IMR-90 (cell line): ENCODE data around the gene ACOT9. TPM values are rescaled to one million over a fixed set of nuclear protein-coding genes. Genes with fewer than 3 reads are reported as not detected.

Experiments used
- ATAC-seq: fragments of 200-7000 bp; cut with Tn5 transposase; 2 replicates; pipeline ENCODE4 v1.9.1; 2020; ENCODE audit warnings: low read depth, mild to moderate bottlenecking, moderate library complexity
- BruUV-seq: library from RNA; stranded (reverse); fragments of 400-500 nt; replicated peaks from 2 replicates; lab custom pipeline; 2021; lab: Mats Ljungman, UMichigan
- CTCF ChIA-PET: fragments of 300-600 bp; formaldehyde crosslinking; extraction: SDS; loops from one replicate; lab custom pipeline; 2021; ENCODE audit warnings: antibody characterized with exemption; lab: Yijun Ruan, JAX
- POLR2A ChIA-PET: fragments of 300-600 bp; sonication (Branson Sonifier 250); formaldehyde crosslinking; loops from one replicate; lab custom pipeline; 2022; ENCODE audit warnings: antibody characterized with exemption; ENCODE audit not compliant: unreplicated experiment; lab: Charles Lee
- DNase-seq: peaks from one replicate; pipeline ENCODE4 v3.0.0; 2013
- H2AFZ ChIP-seq: replicated peaks from 2 replicates; pipeline ENCODE3; 2013; ENCODE audit warnings: low read length, mild to moderate bottlenecking; ENCODE audit not compliant: poor library complexity
- H2AK5ac ChIP-seq: 2 replicates; pipeline ENCODE4 v1.6.1; 2013; ENCODE audit warnings: low read depth, low read length, inconsistent platforms
- H2AK9ac ChIP-seq: replicated peaks from 2 replicates; pipeline ENCODE3; 2013; ENCODE audit warnings: mild to moderate bottlenecking, low read depth, low read length, moderate library complexity; ENCODE audit not compliant: poor library complexity
- H2BK120ac ChIP-seq: 2 replicates; pipeline ENCODE4 v1.6.1; 2013; ENCODE audit warnings: low read depth, low read length, inconsistent platforms
- H2BK15ac ChIP-seq: 3 replicates; pipeline ENCODE4 v1.6.1; 2013; ENCODE audit warnings: low read depth, low read length, inconsistent platforms
- H2BK20ac ChIP-seq: 2 replicates; pipeline ENCODE4 v1.6.1; 2013; ENCODE audit warnings: low read depth, mild to moderate bottlenecking, inconsistent platforms, low read length, moderate library complexity
- H2BK5ac ChIP-seq: 2 replicates; pipeline ENCODE4 v1.6.1; 2013; ENCODE audit warnings: mild to moderate bottlenecking, low read depth, low read length, inconsistent platforms; ENCODE audit not compliant: poor library complexity, severe bottlenecking
- H3K14ac ChIP-seq: replicated peaks from 2 replicates; pipeline ENCODE4 v1.6.1; 2013; ENCODE audit warnings: low read depth, low read length, inconsistent platforms
- H3K18ac ChIP-seq: 2 replicates; pipeline ENCODE4 v1.6.1; 2013; ENCODE audit warnings: low read depth, low read length, control low read depth
- H3K23ac ChIP-seq: 2 replicates; pipeline ENCODE4 v1.6.1; 2013; ENCODE audit warnings: low read depth, low read length, inconsistent platforms
- H3K27ac ChIP-seq: 2 replicates; pipeline ENCODE4 v1.5.1; 2013; ENCODE audit warnings: mild to moderate bottlenecking, control low read depth, low read length; ENCODE audit not compliant: insufficient read depth
- H3K27me3 ChIP-seq: 2 replicates; pipeline ENCODE4 v1.6.1; 2013; ENCODE audit warnings: low read length; ENCODE audit not compliant: control insufficient read depth, insufficient read depth
- H3K36me3 ChIP-seq: 2 replicates; pipeline ENCODE4 v1.6.1; 2013; ENCODE audit warnings: low read length, mixed read lengths; ENCODE audit not compliant: control insufficient read depth, insufficient read depth
- H3K4ac ChIP-seq: 2 replicates; pipeline ENCODE4 v1.6.1; 2013; ENCODE audit warnings: low read depth, low read length, inconsistent platforms
- H3K4me1 ChIP-seq: 2 replicates; pipeline ENCODE4 v1.6.1; 2013; ENCODE audit warnings: low read length, mixed read lengths; ENCODE audit not compliant: control insufficient read depth, insufficient read depth
- H3K4me2 ChIP-seq: 2 replicates; pipeline ENCODE4 v1.6.1; 2013; ENCODE audit warnings: low read depth, mild to moderate bottlenecking, control low read depth, low read length, moderate library complexity
- H3K4me3 ChIP-seq: 2 replicates; pipeline ENCODE4 v1.5.1; 2013; ENCODE audit warnings: low read depth, mild to moderate bottlenecking, control low read depth, low read length, moderate library complexity; ENCODE audit not compliant: insufficient read depth
- H3K56ac ChIP-seq: 2 replicates; pipeline ENCODE4 v1.6.1; 2013; ENCODE audit warnings: low read length, inconsistent platforms; ENCODE audit not compliant: insufficient read depth; ENCODE audit errors: extremely low read depth
- H3K79me1 ChIP-seq, 2 experiments: 2 replicates each; pipeline ENCODE4 v1.6.1; 2013; ENCODE audit warnings: low read length in 2 of 2, inconsistent platforms in 1 of 2, low read depth in 1 of 2
- H3K9ac ChIP-seq: 2 replicates; pipeline ENCODE4 v1.6.1; 2013; ENCODE audit warnings: low read depth, low read length, control low read depth
- H3K9me1 ChIP-seq: 2 replicates; pipeline ENCODE4 v1.6.1; 2013; ENCODE audit warnings: low read length, inconsistent platforms; ENCODE audit not compliant: insufficient read depth
- H3K9me3 ChIP-seq: 2 replicates; pipeline ENCODE4 v1.6.1; 2013; ENCODE audit warnings: low read length; ENCODE audit not compliant: control insufficient read depth, insufficient read depth
- H4K20me1 ChIP-seq: 2 replicates; pipeline ENCODE4 v1.6.1; 2013; ENCODE audit warnings: low read length, inconsistent platforms; ENCODE audit not compliant: insufficient read depth
- H4K5ac ChIP-seq: 2 replicates; pipeline ENCODE4 v1.6.1; 2013; ENCODE audit warnings: mild to moderate bottlenecking, low read depth, low read length, control low read depth
- H4K8ac ChIP-seq, 2 experiments: 2 replicates each; pipeline ENCODE4 v1.6.1; 2013; ENCODE audit warnings: low read depth in 2 of 2, low read length in 2 of 2, control low read depth in 1 of 2, inconsistent platforms in 1 of 2
- H4K91ac ChIP-seq: 2 replicates; pipeline ENCODE4 v1.6.1; 2013; ENCODE audit warnings: low read depth, low read length, inconsistent platforms; ENCODE audit not compliant: insufficient read depth
- BHLHE40 ChIP-seq: fragments of 150-350 bp; IDR thresholded peaks from 2 replicates; pipeline ENCODE4 v1.6.1; 2016; ENCODE audit warnings: mild to moderate bottlenecking, low read depth, low read length
- CEBPB ChIP-seq: IDR thresholded peaks from 2 replicates; pipeline ENCODE4 v1.6.1; 2012; ENCODE audit warnings: low read depth, low read length, improper control_type of control experiment
- CHD1 ChIP-seq: IDR thresholded peaks from 2 replicates; pipeline ENCODE4 v1.6.1; 2012; ENCODE audit warnings: low read depth, low read length, improper control_type of control experiment
- CTCF ChIP-seq: conservative IDR thresholded peaks from 2 replicates; pipeline ENCODE4 v1.5.1; 2012; ENCODE audit warnings: mild to moderate bottlenecking, low read depth, low read length, improper control_type of control experiment
- ELK1 ChIP-seq: fragments of 150-350 bp; IDR thresholded peaks from 2 replicates; pipeline ENCODE4 v1.6.1; 2016; ENCODE audit warnings: low read depth, mild to moderate bottlenecking, low read length, moderate library complexity, borderline replicate concordance
- FOS ChIP-seq: fragments of 150-350 bp; IDR thresholded peaks from 2 replicates; pipeline ENCODE4 v1.6.1; 2016; ENCODE audit warnings: low read depth, low read length
- MAFK ChIP-seq: IDR thresholded peaks from 2 replicates; pipeline ENCODE4 v1.6.1; 2012; ENCODE audit warnings: low read depth, low read length, improper control_type of control experiment
- MAZ ChIP-seq: IDR thresholded peaks from 2 replicates; pipeline ENCODE4 v1.6.1; 2012; ENCODE audit warnings: low read depth, mild to moderate bottlenecking, low read length, improper control_type of control experiment, moderate library complexity, borderline replicate concordance
- MXI1 ChIP-seq: IDR thresholded peaks from 2 replicates; pipeline ENCODE4 v1.6.1; 2012; ENCODE audit warnings: low read depth, mild to moderate bottlenecking, low read length, moderate library complexity, borderline replicate concordance
- NFE2L2 ChIP-seq: fragments of 150-350 bp; IDR thresholded peaks from 2 replicates; pipeline ENCODE4 v1.6.1; 2016; ENCODE audit warnings: low read depth, mild to moderate bottlenecking, low read length
- POLR2A ChIP-seq: IDR thresholded peaks from 2 replicates; pipeline ENCODE4 v1.6.1; 2012; ENCODE audit warnings: mild to moderate bottlenecking, low read depth, low read length
- RAD21 ChIP-seq: IDR thresholded peaks from 2 replicates; pipeline ENCODE4 v1.6.1; 2012; ENCODE audit warnings: low read length, improper control_type of control experiment
- RCOR1 ChIP-seq: IDR thresholded peaks from 2 replicates; pipeline ENCODE4 v1.6.1; 2012; ENCODE audit warnings: mild to moderate bottlenecking, low read length, improper control_type of control experiment; ENCODE audit not compliant: insufficient replicate concordance
- RFX5 ChIP-seq: IDR thresholded peaks from 2 replicates; pipeline ENCODE4 v1.8.0; 2012; ENCODE audit warnings: low read depth, mild to moderate bottlenecking, low read length, moderate library complexity
- SMC3 ChIP-seq: fragments of 150-350 bp; IDR thresholded peaks from 2 replicates; pipeline ENCODE4 v1.6.1; 2016; ENCODE audit warnings: low read depth, mild to moderate bottlenecking, antibody characterized with exemption, low read length, moderate library complexity
- USF2 ChIP-seq: fragments of 150-350 bp; IDR thresholded peaks from 2 replicates; pipeline ENCODE4 v1.6.1; 2017; ENCODE audit warnings: mild to moderate bottlenecking, antibody characterized with exemption, low read length, low read depth
- WGBS, 2 experiments: methylation state at CpG; one replicate each; pipeline versions ENCODE4 v1.1.5 to v1.1.7; 2013; ENCODE audit warnings: missing lambda C conversion rate in 2 of 2; ENCODE audit not compliant: insufficient read length in 1 of 2; ENCODE audit errors: extremely low coverage in 2 of 2; 5-methylcytosine and 5-hydroxymethylcytosine counted together
- dilution Hi-C: fragments of 300-500 bp; cut with HindIII; formaldehyde crosslinking; loops from one replicate; pipeline ENCODE4 v1.14.3; 2018; ENCODE audit warnings: low sequenced_read_pairs; ENCODE audit not compliant: unreplicated experiment
- in situ Hi-C: fragments of 300-500 bp; cut with MboI; formaldehyde crosslinking; loops from 3 replicates; pipeline ENCODE4 v1.14.3; 2019; ENCODE audit warnings: low sequenced_read_pairs, inconsistent platforms, mixed read lengths
- intact Hi-C: fragments of 100-400 bp; cut with micrococcal nuclease; formaldehyde crosslinking; loops from 2 replicates; pipeline ENCODE4 v1.10.0; 2022
- polyA plus RNA-seq, 3 experiments: library from polyadenylated mRNA; depleted of rRNA; stranded (reverse); fragments of >200 nt; gene quantifications; 2 replicates each; pipeline ENCODE4 v1.2.3, GENCODE V29; 2012; ENCODE audit warnings: low replicate concordance in 1 of 3
- total RNA-seq: library from RNA; depleted of rRNA; stranded (reverse); fragments of >200 nt; gene quantifications from 2 replicates; pipeline ENCODE4 v1.2.3, GENCODE V29; 2012

ACOT9 gene
- total and polyA plus RNA-seq, 2 of the 4 experiments (the other 2 are of a cell fraction): 43.5 to 47.3 TPM

- H3K4me3 ChIP-seq: no peak overlapping the region
- no peak overlapping the region for H4K5ac ChIP-seq
- H3K56ac ChIP-seq: no peak overlapping the region
- no peaks in the 10 kb centered on the region for H3K36me3 ChIP-seq
- ChIA-PET CTCF (no interaction called here), POLR2A (no interaction called here)
- no peak for DNase-seq
- H3K4me1 ChIP-seq: no peaks in the 10 kb centered on the region
- no peak overlapping the region for H4K91ac ChIP-seq
- H3K79me1 ChIP-seq: no peaks in the 10 kb centered on the region
- H2BK120ac ChIP-seq: no peak overlapping the region
- H2AK5ac ChIP-seq: no peak overlapping the region
- no peak for TF ChIP-seq RCOR1
- TF ChIP-seq RFX5: no peak
- TF ChIP-seq FOS: no peak
- no peak for TF ChIP-seq USF2
- no peak for TF ChIP-seq MAZ
- TF ChIP-seq BHLHE40: no peak
- no peak for TF ChIP-seq CEBPB
- no peak for TF ChIP-seq MXI1
- TF ChIP-seq ELK1: no peak
- no peak for TF ChIP-seq NFE2L2
- TF ChIP-seq MAFK: no peak
- no peak for TF ChIP-seq RAD21
- TF ChIP-seq CHD1: no peak
- TF ChIP-seq SMC3: no peak
- no peak for TF ChIP-seq CTCF
- no peak for TF ChIP-seq POLR2A
- H2BK5ac ChIP-seq: no peak overlapping the region
- peak overlapping the region; percentile 14 for H2AFZ ChIP-seq
- no peaks in the 10 kb centered on the region for H4K20me1 ChIP-seq
- H2BK20ac ChIP-seq: no peak overlapping the region
- no peak overlapping the region for H3K4me2 ChIP-seq
- no CpG with 5 or more reads among the region's 4 CpGs for WGBS, 2 experiments
- no peak overlapping the region for H3K4ac ChIP-seq
- H3K23ac ChIP-seq: no peak overlapping the region
- no peaks in the 10 kb centered on the region for H3K27me3 ChIP-seq
- no peak overlapping the region for H3K18ac ChIP-seq
- dilution Hi-C loops (no loop called here), intact Hi-C loops (no loop called here), in situ Hi-C loops (loop anchor here (10.0 kb wide), 1 partner anchor 156 kb away; the partner anchor contains the start of genes APOO and CXorf58)
- no peaks in the 10 kb centered on the region for H3K9me1 ChIP-seq
- H4K8ac ChIP-seq: no peak overlapping the region
- no peak overlapping the region for H3K27ac ChIP-seq
- H2AK9ac ChIP-seq: no peak overlapping the region
- no peak overlapping the region for H2BK15ac ChIP-seq
- no peak for ATAC-seq
- H3K9me3 ChIP-seq: no peaks in the 10 kb centered on the region
- no peak overlapping the region for H3K14ac ChIP-seq
- H3K9ac ChIP-seq: no peak overlapping the region
- no TSS peak for BruUV-seq
These were observed 6.1 kb upstream of the ACOT9 start for GRCh38 chrX:23749129-23749528.
